A549 (cell line): ENCODE data around the gene SLC1A3. TPM values are rescaled to one million over a fixed set of nuclear protein-coding genes. Genes with fewer than 3 reads are reported as not detected.

ENCODE experiments used
- ATAC-seq, 2 experiments: fragments of 200-7000 bp in 1 of 2; fragments of >200 bp in 1 of 2; cut with Nextera tagmentation in 1 of 2; cut with Tn5 transposase in 1 of 2; 3 replicates each; pipeline versions ENCODE4 v1.8.0 to v1.9.1; 2018 to 2020; ENCODE audit warnings: mild to moderate bottlenecking in 1 of 2, moderate library complexity in 1 of 2
- CTCF ChIA-PET: fragments of 300-600 bp; sonication (Branson Sonifier 250); formaldehyde crosslinking; extraction: SDS; loops from one replicate; lab custom pipeline; 2021; ENCODE audit warnings: antibody characterized with exemption, inconsistent platforms; lab: Yijun Ruan, JAX
- POLR2A ChIA-PET: fragments of 350-600 bp; formaldehyde crosslinking; extraction: SDS; loops from one replicate; lab custom pipeline; 2021; ENCODE audit warnings: antibody characterized with exemption, inconsistent platforms; lab: Yijun Ruan, JAX
- DNase-seq, 2 experiments: peaks; one replicate each; pipeline versions ENCODE4 v3.0.0 to v3.0.0-alpha.2; 2011 to 2016; ENCODE audit warnings: low read depth in 1 of 2, low spot score in 1 of 2
- FAIRE-seq: peaks from 2 replicates; lab custom pipeline; 2011; peaks lifted over from hg19 to GRCh38; lab: Jason Lieb, UNC
- H3K27ac ChIP-seq, 2 experiments: fragments of >200 bp; sonication (Bioruptor Twin); formaldehyde crosslinking; 3 replicates each; pipeline ENCODE4 v1.5.1; 2016 to 2017
- H3K4me1 ChIP-seq: fragments of >200 bp; sonication (Bioruptor Twin); formaldehyde crosslinking; 3 replicates; pipeline ENCODE4 v1.6.1; 2016
- H3K4me2 ChIP-seq: fragments of >200 bp; sonication (Bioruptor Twin); formaldehyde crosslinking; 3 replicates; pipeline ENCODE4 v1.6.1; 2016
- H3K4me3 ChIP-seq: fragments of >200 bp; sonication (Bioruptor Twin); formaldehyde crosslinking; 3 replicates; pipeline ENCODE4 v1.5.1; 2016
- H3K9me3 ChIP-seq: fragments of >200 bp; sonication (Bioruptor Twin); formaldehyde crosslinking; 3 replicates; pipeline ENCODE4 v1.6.1; 2016
- CBX2 ChIP-seq: fragments of 200-600 bp; sonication (generic); IDR thresholded peaks from 2 replicates; pipeline ENCODE4 v1.6.1; 2016; ENCODE audit warnings: low read depth, mild to moderate bottlenecking, borderline replicate concordance
- CEBPB ChIP-seq, 2 experiments: fragments of >200 bp in 1 of 2; sonication (Bioruptor Twin) in 1 of 2; formaldehyde crosslinking in 1 of 2; IDR thresholded peaks; 2 replicates each; pipeline ENCODE4 v1.6.1; 2012 to 2016
- FOXS1 ChIP-seq: fragments of 250-450 bp; sonication (Bioruptor Pico); IDR thresholded peaks from 2 replicates; pipeline ENCODE4 v1.5.0; 2020; ENCODE audit warnings: mild to moderate bottlenecking, moderate library complexity
- GATA3 ChIP-seq: IDR thresholded peaks from 2 replicates; pipeline ENCODE4 v1.6.1; 2012; ENCODE audit warnings: borderline replicate concordance
- HOXB13 ChIP-seq: fragments of 250-450 bp; sonication (Bioruptor Pico); IDR thresholded peaks from 2 replicates; pipeline ENCODE4 v1.5.0; 2020; ENCODE audit warnings: low read depth, mild to moderate bottlenecking, moderate library complexity
- KDM1A ChIP-seq: fragments of 200-600 bp; sonication (generic); IDR thresholded peaks from 2 replicates; pipeline ENCODE4 v1.6.1; 2016; ENCODE audit warnings: low read depth, mild to moderate bottlenecking
- MAZ ChIP-seq: fragments of 150-350 bp; IDR thresholded peaks from 2 replicates; pipeline ENCODE4 v1.6.1; 2014; ENCODE audit warnings: antibody characterized with exemption, low read depth, low read length, borderline replicate concordance
- POLR2AphosphoS2 ChIP-seq: conservative IDR thresholded peaks from 2 replicates; pipeline ENCODE4 v1.6.1; 2012; ENCODE audit warnings: low read length, improper control_type of control experiment, inconsistent platforms
- RCOR1 ChIP-seq: fragments of 150-350 bp; IDR thresholded peaks from 2 replicates; pipeline ENCODE4 v1.6.1; 2014; ENCODE audit warnings: antibody characterized with exemption, low read length, low read depth
- SREBF2 ChIP-seq: fragments of 450-650 bp; IDR thresholded peaks from 2 replicates; pipeline ENCODE4 v1.6.1; 2014; ENCODE audit warnings: mild to moderate bottlenecking, moderate library complexity
- ZFP36 ChIP-seq: fragments of 450-650 bp; IDR thresholded peaks from 2 replicates; pipeline ENCODE4 v1.6.1; 2014; ENCODE audit warnings: borderline replicate concordance; ENCODE audit not compliant: partially characterized antibody
- ZSCAN20 ChIP-seq: fragments of 250-450 bp; sonication (Bioruptor Pico); IDR thresholded peaks from 2 replicates; pipeline ENCODE4 v1.8.0; 2022; ENCODE audit warnings: mild to moderate bottlenecking, moderate library complexity
- WGBS: methylation state at CpG from one replicate; pipeline ENCODE4 v1.1.6; 2017; ENCODE audit errors: missing lambda C conversion rate; 5-methylcytosine and 5-hydroxymethylcytosine counted together
- polyA plus RNA-seq, 4 experiments: library from polyadenylated mRNA; depleted of rRNA in 3 of 4; stranded (reverse); fragments of >200 nt; fragmentation: RNase III in 1 of 4; extraction: RNeasy Plus Mini Kit Qiagen cat#74134 plus additional on column Dnase treatment in 1 of 4; gene quantifications; 2 replicates in 3 of 4; 3 replicates in 1 of 4; pipeline ENCODE4 v1.2.3, GENCODE V29; 2011 to 2017
- TF ChIP-seq, protein P1 (sequence below): fragments of 450-650 bp; IDR thresholded peaks from 2 replicates; pipeline ENCODE4 v1.6.1; 2014; ENCODE audit warnings: antibody characterized with exemption
- TF ChIP-seq, protein P2 (sequence below): fragments of 250-450 bp; sonication (Bioruptor Pico); IDR thresholded peaks from 2 replicates; pipeline ENCODE4 v1.5.0; 2020; ENCODE audit warnings: low read depth, mild to moderate bottlenecking, moderate library complexity
- TF ChIP-seq, protein P3 (sequence below): fragments of 250-450 bp; sonication (Bioruptor Pico); IDR thresholded peaks from 2 replicates; pipeline ENCODE4 v1.5.0; 2021; ENCODE audit warnings: mild to moderate bottlenecking, moderate library complexity, borderline replicate concordance
- TF ChIP-seq, protein P4 (sequence below): IDR thresholded peaks from 2 replicates; pipeline ENCODE4 v1.6.1; 2012; ENCODE audit warnings: low read depth, borderline replicate concordance
- TF ChIP-seq, protein P5 (sequence below): fragments of >200 bp; sonication (Bioruptor Twin); formaldehyde crosslinking; IDR thresholded peaks from 2 replicates; pipeline ENCODE4 v1.6.1; 2016
- TF ChIP-seq, protein P6 (sequence below): IDR thresholded peaks from 2 replicates; pipeline ENCODE4 v1.6.1; 2012
- TF ChIP-seq, protein P7 (sequence below): fragments of 200-600 bp; sonication (generic); IDR thresholded peaks from 2 replicates; pipeline ENCODE4 v1.6.1; 2016; ENCODE audit warnings: antibody characterized with exemption, mild to moderate bottlenecking, moderate library complexity

The SLC1A3 gene
- polyA plus RNA-seq, 2 of the 4 experiments (the other 2 are of a cell fraction): not detected

DNA sequence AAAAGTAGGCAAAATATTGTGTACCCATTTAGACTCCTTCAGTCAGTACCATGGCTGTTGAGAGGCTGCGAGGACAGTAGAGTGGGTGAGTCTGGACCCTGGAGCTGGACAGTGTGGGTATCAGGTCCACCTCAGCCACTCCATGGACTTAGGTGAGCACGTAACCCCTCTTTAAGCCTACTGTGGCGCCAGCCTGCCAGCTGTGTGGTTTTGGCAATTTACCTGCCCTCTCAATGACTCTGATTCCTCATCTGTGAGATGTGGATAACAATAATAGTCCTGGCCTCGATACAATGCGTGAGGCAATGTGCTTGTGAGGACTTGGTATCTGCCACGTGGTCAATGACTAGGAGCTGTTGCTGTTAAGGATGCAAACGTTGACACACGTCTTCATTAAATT lies 17.9 kb downstream of the SLC1A3 start (continued):
- TF ChIP-seq CEBPB (IDR thresholded peaks at IDR 0.05): no peak
- TF ChIP-seq, protein P1, sequence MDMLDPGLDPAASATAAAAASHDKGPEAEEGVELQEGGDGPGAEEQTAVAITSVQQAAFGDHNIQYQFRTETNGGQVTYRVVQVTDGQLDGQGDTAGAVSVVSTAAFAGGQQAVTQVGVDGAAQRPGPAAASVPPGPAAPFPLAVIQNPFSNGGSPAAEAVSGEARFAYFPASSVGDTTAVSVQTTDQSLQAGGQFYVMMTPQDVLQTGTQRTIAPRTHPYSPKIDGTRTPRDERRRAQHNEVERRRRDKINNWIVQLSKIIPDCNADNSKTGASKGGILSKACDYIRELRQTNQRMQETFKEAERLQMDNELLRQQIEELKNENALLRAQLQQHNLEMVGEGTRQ: no peak
- TF ChIP-seq, protein P2, sequence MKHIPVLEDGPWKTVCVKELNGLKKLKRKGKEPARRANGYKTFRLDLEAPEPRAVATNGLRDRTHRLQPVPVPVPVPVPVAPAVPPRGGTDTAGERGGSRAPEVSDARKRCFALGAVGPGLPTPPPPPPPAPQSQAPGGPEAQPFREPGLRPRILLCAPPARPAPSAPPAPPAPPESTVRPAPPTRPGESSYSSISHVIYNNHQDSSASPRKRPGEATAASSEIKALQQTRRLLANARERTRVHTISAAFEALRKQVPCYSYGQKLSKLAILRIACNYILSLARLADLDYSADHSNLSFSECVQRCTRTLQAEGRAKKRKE: no peak

DNA sequence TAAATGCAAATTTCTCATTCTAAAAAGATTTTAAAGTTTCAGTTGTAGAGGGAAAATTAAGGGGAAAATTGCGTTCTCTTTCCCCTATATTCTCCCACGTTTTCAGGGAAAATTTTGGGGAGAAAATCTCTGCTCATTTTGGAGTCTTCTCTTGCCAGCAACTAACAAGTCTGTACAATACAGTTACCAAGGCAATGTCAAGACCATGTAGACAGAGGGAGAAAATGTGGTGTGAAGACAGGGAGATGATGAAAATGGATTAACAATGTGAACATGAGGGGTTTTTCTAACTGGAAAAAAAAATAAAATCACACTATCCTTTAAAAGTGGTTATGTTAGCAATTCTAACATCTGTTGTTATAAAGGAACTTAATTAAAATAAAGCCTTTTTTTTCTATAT lies 22.3 kb downstream of the SLC1A3 start:
- no peak for DNase-seq
- 0% methylated on average over 2 of the region's 2 CpGs for WGBS
- Histone ChIP-seq H3K27ac (no peak overlapping the region), H3K4me2 (no peak overlapping the region), H3K9me3 (no peaks in the 10 kb centered on the region), H3K4me3 (no peak overlapping the region), H3K4me1 (no peaks in the 10 kb centered on the region)
- ATAC-seq: no peak
- no peak for FAIRE-seq
- TF ChIP-seq MAZ (no peak), SREBF2 (no peak), FOXS1 (CRISPR knock-in tag) (no peak), CBX2 (no peak), POLR2AphosphoS2 (no peak), KDM1A (no peak)
- TF ChIP-seq, protein P3, sequence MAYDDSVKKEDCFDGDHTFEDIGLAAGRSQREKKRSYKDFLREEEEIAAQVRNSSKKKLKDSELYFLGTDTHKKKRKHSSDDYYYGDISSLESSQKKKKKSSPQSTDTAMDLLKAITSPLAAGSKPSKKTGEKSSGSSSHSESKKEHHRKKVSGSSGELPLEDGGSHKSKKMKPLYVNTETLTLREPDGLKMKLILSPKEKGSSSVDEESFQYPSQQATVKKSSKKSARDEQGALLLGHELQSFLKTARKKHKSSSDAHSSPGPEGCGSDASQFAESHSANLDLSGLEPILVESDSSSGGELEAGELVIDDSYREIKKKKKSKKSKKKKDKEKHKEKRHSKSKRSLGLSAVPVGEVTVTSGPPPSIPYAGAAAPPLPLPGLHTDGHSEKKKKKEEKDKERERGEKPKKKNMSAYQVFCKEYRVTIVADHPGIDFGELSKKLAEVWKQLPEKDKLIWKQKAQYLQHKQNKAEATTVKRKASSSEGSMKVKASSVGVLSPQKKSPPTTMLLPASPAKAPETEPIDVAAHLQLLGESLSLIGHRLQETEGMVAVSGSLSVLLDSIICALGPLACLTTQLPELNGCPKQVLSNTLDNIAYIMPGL (CRISPR knock-in tag): no peak
- ChIA-PET CTCF (no interaction called here), POLR2A (no interaction called here)

DNA sequence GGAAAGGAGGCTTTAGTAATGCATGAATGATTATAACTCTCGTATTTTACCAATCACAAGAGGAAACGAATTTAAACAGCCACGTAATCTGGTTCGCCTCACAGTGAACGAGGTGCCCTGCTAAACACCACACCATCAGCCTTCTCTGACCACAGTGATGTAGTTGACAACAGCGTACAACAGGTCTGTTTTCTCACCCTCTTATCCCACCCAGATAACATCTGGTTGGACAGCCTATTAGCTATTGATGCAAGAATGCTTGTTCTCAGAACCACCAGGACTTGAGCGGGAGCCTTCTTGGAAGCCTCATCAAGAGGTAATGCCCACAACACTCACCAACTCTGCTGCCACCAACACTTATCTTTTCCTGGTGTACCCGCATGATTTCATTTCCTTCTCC lies 23.3 kb downstream of the SLC1A3 start:
- WGBS: 19% methylated on average over 8 of the region's 8 CpGs
- ATAC-seq (no peak), FAIRE-seq (no peak), DNase-seq (no peak)
- no peaks in the 10 kb centered on the region for H3K9me3 ChIP-seq
- H3K4me1 ChIP-seq: no peaks in the 10 kb centered on the region
- no peak overlapping the region for H3K4me3 ChIP-seq
- ChIA-PET CTCF (interaction anchor here (0.7 to 1.1 kb wide), 2 partner anchors 66 to 936 kb away, joined by 3 to 5 read pairs; no protein-coding TSS in a partner anchor), POLR2A (no interaction called here)
- no peak overlapping the region for H3K4me2 ChIP-seq
- H3K27ac ChIP-seq: no peak overlapping the region
- TF ChIP-seq HOXB13 (CRISPR knock-in tag) (no peak), RCOR1 (no peak), ZSCAN20 (CRISPR knock-in tag) (no peak), GATA3 (no peak), ZFP36 (no peak)
- TF ChIP-seq, protein P4, sequence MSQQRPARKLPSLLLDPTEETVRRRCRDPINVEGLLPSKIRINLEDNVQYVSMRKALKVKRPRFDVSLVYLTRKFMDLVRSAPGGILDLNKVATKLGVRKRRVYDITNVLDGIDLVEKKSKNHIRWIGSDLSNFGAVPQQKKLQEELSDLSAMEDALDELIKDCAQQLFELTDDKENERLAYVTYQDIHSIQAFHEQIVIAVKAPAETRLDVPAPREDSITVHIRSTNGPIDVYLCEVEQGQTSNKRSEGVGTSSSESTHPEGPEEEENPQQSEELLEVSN: no peak
- TF ChIP-seq, protein P5, sequence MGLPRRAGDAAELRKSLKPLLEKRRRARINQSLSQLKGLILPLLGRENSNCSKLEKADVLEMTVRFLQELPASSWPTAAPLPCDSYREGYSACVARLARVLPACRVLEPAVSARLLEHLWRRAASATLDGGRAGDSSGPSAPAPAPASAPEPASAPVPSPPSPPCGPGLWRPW: no peak
- TF ChIP-seq, protein P6, sequence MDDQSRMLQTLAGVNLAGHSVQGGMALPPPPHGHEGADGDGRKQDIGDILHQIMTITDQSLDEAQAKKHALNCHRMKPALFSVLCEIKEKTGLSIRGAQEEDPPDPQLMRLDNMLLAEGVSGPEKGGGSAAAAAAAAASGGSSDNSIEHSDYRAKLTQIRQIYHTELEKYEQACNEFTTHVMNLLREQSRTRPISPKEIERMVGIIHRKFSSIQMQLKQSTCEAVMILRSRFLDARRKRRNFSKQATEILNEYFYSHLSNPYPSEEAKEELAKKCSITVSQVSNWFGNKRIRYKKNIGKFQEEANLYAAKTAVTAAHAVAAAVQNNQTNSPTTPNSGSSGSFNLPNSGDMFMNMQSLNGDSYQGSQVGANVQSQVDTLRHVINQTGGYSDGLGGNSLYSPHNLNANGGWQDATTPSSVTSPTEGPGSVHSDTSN: no peak
- TF ChIP-seq, protein P7, sequence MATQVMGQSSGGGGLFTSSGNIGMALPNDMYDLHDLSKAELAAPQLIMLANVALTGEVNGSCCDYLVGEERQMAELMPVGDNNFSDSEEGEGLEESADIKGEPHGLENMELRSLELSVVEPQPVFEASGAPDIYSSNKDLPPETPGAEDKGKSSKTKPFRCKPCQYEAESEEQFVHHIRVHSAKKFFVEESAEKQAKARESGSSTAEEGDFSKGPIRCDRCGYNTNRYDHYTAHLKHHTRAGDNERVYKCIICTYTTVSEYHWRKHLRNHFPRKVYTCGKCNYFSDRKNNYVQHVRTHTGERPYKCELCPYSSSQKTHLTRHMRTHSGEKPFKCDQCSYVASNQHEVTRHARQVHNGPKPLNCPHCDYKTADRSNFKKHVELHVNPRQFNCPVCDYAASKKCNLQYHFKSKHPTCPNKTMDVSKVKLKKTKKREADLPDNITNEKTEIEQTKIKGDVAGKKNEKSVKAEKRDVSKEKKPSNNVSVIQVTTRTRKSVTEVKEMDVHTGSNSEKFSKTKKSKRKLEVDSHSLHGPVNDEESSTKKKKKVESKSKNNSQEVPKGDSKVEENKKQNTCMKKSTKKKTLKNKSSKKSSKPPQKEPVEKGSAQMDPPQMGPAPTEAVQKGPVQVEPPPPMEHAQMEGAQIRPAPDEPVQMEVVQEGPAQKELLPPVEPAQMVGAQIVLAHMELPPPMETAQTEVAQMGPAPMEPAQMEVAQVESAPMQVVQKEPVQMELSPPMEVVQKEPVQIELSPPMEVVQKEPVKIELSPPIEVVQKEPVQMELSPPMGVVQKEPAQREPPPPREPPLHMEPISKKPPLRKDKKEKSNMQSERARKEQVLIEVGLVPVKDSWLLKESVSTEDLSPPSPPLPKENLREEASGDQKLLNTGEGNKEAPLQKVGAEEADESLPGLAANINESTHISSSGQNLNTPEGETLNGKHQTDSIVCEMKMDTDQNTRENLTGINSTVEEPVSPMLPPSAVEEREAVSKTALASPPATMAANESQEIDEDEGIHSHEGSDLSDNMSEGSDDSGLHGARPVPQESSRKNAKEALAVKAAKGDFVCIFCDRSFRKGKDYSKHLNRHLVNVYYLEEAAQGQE: no peak
